ENCODE results near the gene SETD7.

DNA sequence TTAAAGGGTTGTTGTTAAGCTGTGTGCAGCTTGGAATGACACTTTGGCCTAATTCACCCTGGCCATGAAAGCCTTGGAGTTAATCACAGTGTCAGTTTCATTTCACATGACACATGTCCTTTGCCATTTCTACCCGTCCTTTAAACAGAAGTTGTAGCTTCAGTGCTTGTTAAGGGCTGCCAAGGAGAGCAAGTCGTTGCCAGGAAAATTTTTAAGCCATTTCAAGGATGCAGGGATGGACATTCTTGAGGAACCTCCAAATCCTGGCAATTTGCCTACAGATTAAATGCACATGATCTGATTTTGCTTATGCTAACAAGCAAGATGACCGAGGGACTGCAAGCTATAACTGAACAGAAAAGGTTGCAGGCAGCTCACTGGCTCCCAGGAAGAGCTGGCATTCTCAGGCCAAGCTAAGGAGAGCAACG is 40.5 kb downstream of the SETD7 start:
- no peak for TF ChIP-seq TAF1 (IDR thresholded peaks at IDR 0.05; ENCODE audit: borderline replicate concordance, low read depth, low read length)
- TF ChIP-seq POLR2AphosphoS5 (IDR thresholded peaks at IDR 0.05; ENCODE audit: low read depth, low read length), result no peak
- TF ChIP-seq POLR2A (IDR thresholded peaks at IDR 0.05; ENCODE audit: low read depth, low read length), result no peak
